Thymus (tissue), 11 donors: Measurements from ENCODE around the gene TMEM134. TPM values are rescaled to one million over a fixed set of nuclear protein-coding genes. Genes with fewer than 3 reads are reported as not detected.

Experiments used
- DNase-seq, 9 donors: peaks; one replicate each; pipeline ENCODE4 v3.0.0-alpha.2; 2013; ENCODE audit warnings: low spot score in 9 of 9, low read depth in 6 of 9, missing footprints in 1 of 9
- H3K27ac ChIP-seq, 2 donors: one replicate each; pipeline ENCODE4 v1.5.1; 2013; ENCODE audit warnings: control low read depth in 1 of 2, low read depth in 1 of 2, low read length in 1 of 2, mild to moderate bottlenecking in 1 of 2, moderate library complexity in 1 of 2
- H3K27me3 ChIP-seq, 2 donors: one replicate each; pipeline ENCODE4 v1.5.1; 2013; ENCODE audit warnings: low read length in 1 of 2; ENCODE audit not compliant: control insufficient read depth in 2 of 2, insufficient read depth in 1 of 2
- H3K36me3 ChIP-seq, 2 donors: one replicate each; pipeline ENCODE4 v1.5.1; 2013; ENCODE audit warnings: low read length in 1 of 2, mild to moderate bottlenecking in 1 of 2, moderate library complexity in 1 of 2; ENCODE audit not compliant: control insufficient read depth in 2 of 2, insufficient read depth in 2 of 2
- H3K4me1 ChIP-seq, 2 donors: one replicate each; pipeline ENCODE4 v1.5.1; 2013; ENCODE audit warnings: low read length in 2 of 2; ENCODE audit not compliant: control insufficient read depth in 2 of 2, insufficient read depth in 2 of 2
- H3K4me3 ChIP-seq, 2 donors: one replicate each; pipeline ENCODE4 v1.5.1; 2013; ENCODE audit warnings: low read length in 2 of 2, control low read depth in 1 of 2, mild to moderate bottlenecking in 1 of 2
- H3K9me3 ChIP-seq, 2 donors: one replicate each; pipeline ENCODE4 v1.5.1; 2013; ENCODE audit warnings: low read length in 1 of 2, mild to moderate bottlenecking in 1 of 2; ENCODE audit not compliant: control insufficient read depth in 2 of 2, insufficient read depth in 1 of 2
- WGBS: extraction: QIAGEN DNeasy Blood & Tissue Kit; methylation state at CpG from one replicate; pipeline ENCODE4 v1.1.7; 2013; 5-methylcytosine and 5-hydroxymethylcytosine counted together
- polyA plus RNA-seq: library from polyadenylated mRNA; stranded (reverse); fragments of 200-250 nt; gene quantifications from one replicate; pipeline ENCODE4 v1.2.3, GENCODE V29; 2013
- total RNA-seq: library from RNA; stranded (reverse); fragments of 120-200 nt; gene quantifications from one replicate; pipeline ENCODE4 v1.2.4, GENCODE V29; 2013
- donor health status: healthy.

TMEM134 gene
- total and polyA plus RNA-seq, 2 donors: 17.3 to 96.3 TPM

- no peaks in the 10 kb centered on the region for H3K9me3 ChIP-seq
- peak overlapping the region; percentile 75 to 81 for H3K27ac ChIP-seq
- peaks cover 50 to 74% of the 10 kb centered on the region in 2 donors for H3K4me1 ChIP-seq
- no peak for DNase-seq
- peak overlapping the region in 1 of 2 donors; percentile 72 for H3K4me3 ChIP-seq
- H3K36me3 ChIP-seq: no peaks in the 10 kb centered on the region
- 83% methylated on average over 22 of the region's 22 CpGs for WGBS
- no peaks in the 10 kb centered on the region for H3K27me3 ChIP-seq
These were observed 47.5 kb downstream of the TMEM134 start for GRCh38 chr11:67421430-67422031.

GRCh38 chr11:67420646-67421429, 48.2 kb downstream of the TMEM134 start:
- Histone ChIP-seq H3K4me3 (peak overlapping the region; percentile 27 to 72), H3K27ac (peak overlapping the region; percentile 75 to 93), H3K9me3 (no peaks in the 10 kb centered on the region), H3K4me1 (peaks cover 57 to 81% of the 10 kb centered on the region in 2 donors), H3K27me3 (peaks cover 0 to 3% of the 10 kb centered on the region in 2 donors), H3K36me3 (no peaks in the 10 kb centered on the region)
- peak in 8 of 9 donors; percentile 83 to 96 (median 94) for DNase-seq
- under 1% methylated on average over 97 of the region's 97 CpGs for whole genome bisulfite sequencing

- DNase-seq: peak in 1 of 9 donors; percentile 22
- H3K36me3 ChIP-seq: no peaks in the 10 kb centered on the region
- peaks cover 62 to 85% of the 10 kb centered on the region in 2 donors for H3K4me1 ChIP-seq
- peaks cover 0 to 5% of the 10 kb centered on the region in 2 donors for H3K27me3 ChIP-seq
- H3K27ac ChIP-seq: peak overlapping the region in 1 of 2 donors; percentile 93
- WGBS: 41% methylated on average over 15 of the region's 15 CpGs
- no peaks in the 10 kb centered on the region for H3K9me3 ChIP-seq
- H3K4me3 ChIP-seq: peak overlapping the region; percentile 27 to 72
These were observed 48.9 kb downstream of the TMEM134 start for GRCh38 chr11:67420147-67420645.

GRCh38 chr11:67419325-67420049, 49.6 kb downstream of the TMEM134 start:
- Histone ChIP-seq H3K27ac (peak overlapping the region; percentile 79 to 88), H3K27me3 (peaks cover 0 to 9% of the 10 kb centered on the region in 2 donors), H3K4me1 (peaks cover 68 to 87% of the 10 kb centered on the region in 2 donors), H3K36me3 (no peaks in the 10 kb centered on the region), H3K4me3 (peak overlapping the region; percentile 27 to 28), H3K9me3 (no peaks in the 10 kb centered on the region)
- no peak for DNase-seq
- 87% methylated on average over 21 of the region's 21 CpGs for WGBS

- no peaks in the 10 kb centered on the region for H3K36me3 ChIP-seq
- H3K4me3 ChIP-seq: peak overlapping the region in 1 of 2 donors; percentile 28
- 34% methylated on average over 26 of the region's 26 CpGs for WGBS
- no peaks in the 10 kb centered on the region for H3K9me3 ChIP-seq
- H3K27ac ChIP-seq: peak overlapping the region; percentile 79 to 88
- peaks cover 0 to 9% of the 10 kb centered on the region in 2 donors for H3K27me3 ChIP-seq
- peaks cover 68 to 87% of the 10 kb centered on the region in 2 donors for H3K4me1 ChIP-seq
- peak in 1 of 9 donors; percentile 67 for DNase-seq
These were observed 50.4 kb downstream of the TMEM134 start for GRCh38 chr11:67418476-67419281.

- 94% methylated on average over 12 of the region's 12 CpGs for WGBS
- H3K27ac ChIP-seq: peak overlapping the region; percentile 86 to 87
- peaks cover 69 to 87% of the 10 kb centered on the region in 2 donors for H3K4me1 ChIP-seq
- H3K4me3 ChIP-seq: no peak overlapping the region
- no peaks in the 10 kb centered on the region for H3K36me3 ChIP-seq
- peaks cover 0 to 9% of the 10 kb centered on the region in 2 donors for H3K27me3 ChIP-seq
- H3K9me3 ChIP-seq: peaks cover 0 to under 1% of the 10 kb centered on the region in 2 donors
- no peak for DNase-seq
These were observed 51.6 kb downstream of the TMEM134 start for GRCh38 chr11:67417425-67417824.

GRCh38 chr11:67416416-67417335, 52.4 kb downstream of the TMEM134 start:
- peaks cover 75 to 90% of the 10 kb centered on the region in 2 donors for H3K4me1 ChIP-seq
- no peaks in the 10 kb centered on the region for H3K36me3 ChIP-seq
- peaks cover 0 to 9% of the 10 kb centered on the region in 2 donors for H3K27me3 ChIP-seq
- H3K9me3 ChIP-seq: peaks cover 0 to 3% of the 10 kb centered on the region in 2 donors
- WGBS: 52% methylated on average over 21 of the region's 21 CpGs
- H3K27ac ChIP-seq: peak overlapping the region; percentile 86 to 87
- peak in 6 of 9 donors; percentile 62 to 92 (median 78) for DNase-seq
- H3K4me3 ChIP-seq: no peak overlapping the region
